Natural killer cell (primary cell): ENCODE measurements around the gene SLC43A1. TPM values are rescaled to one million over a fixed set of nuclear protein-coding genes. Genes with fewer than 3 reads are reported as not detected.

ENCODE experiments used
- ATAC-seq, 3 donors: fragments of 150-1000 bp in 2 of 3; fragments of 200-7000 bp in 1 of 3; cut with Tn5 transposase; 1 replicate in 1 of 3; 2 replicates in 2 of 3; pipeline ENCODE4 v1.10.0; 2021; ENCODE audit warnings: mild to moderate bottlenecking in 2 of 3, moderate library complexity in 2 of 3
- DNase-seq, 2 donors: peaks; one replicate each; pipeline versions ENCODE4 v3.0.0 to v3.0.0-alpha.2; 2013 to 2021; ENCODE audit warnings: mixed read lengths in 1 of 2
- H3K27ac ChIP-seq: one replicate; pipeline ENCODE4 v1.5.1; 2013; ENCODE audit warnings: mild to moderate bottlenecking, low read length
- H3K27me3 ChIP-seq: one replicate; pipeline ENCODE4 v1.6.1; 2013; ENCODE audit warnings: low read length; ENCODE audit not compliant: control insufficient read depth, insufficient read depth
- H3K36me3 ChIP-seq: one replicate; pipeline ENCODE4 v1.6.1; 2013; ENCODE audit warnings: low read length; ENCODE audit not compliant: control insufficient read depth, insufficient read depth
- H3K4me1 ChIP-seq: one replicate; pipeline ENCODE4 v1.6.1; 2013; ENCODE audit warnings: low read length; ENCODE audit not compliant: control insufficient read depth, insufficient read depth
- H3K4me3 ChIP-seq: one replicate; pipeline ENCODE4 v1.5.1; 2013; ENCODE audit warnings: low read length
- H3K9me3 ChIP-seq: one replicate; pipeline ENCODE4 v1.6.1; 2013; ENCODE audit warnings: low read length; ENCODE audit not compliant: control insufficient read depth, insufficient read depth
- H3K27ac Mint-ChIP-seq, 2 donors: one replicate each; pipeline ENCODE4 v1.8.0; 2022; ENCODE audit warnings: mild to moderate bottlenecking in 2 of 2, mixed read lengths in 2 of 2, moderate library complexity in 1 of 2
- H3K27me3 Mint-ChIP-seq, 2 donors: one replicate each; pipeline ENCODE4 v1.8.0; 2022; ENCODE audit warnings: low read depth in 2 of 2, mixed read lengths in 2 of 2
- H3K36me3 Mint-ChIP-seq: one replicate; pipeline ENCODE4 v1.8.0; 2022; ENCODE audit warnings: mixed read lengths
- H3K4me1 Mint-ChIP-seq, 2 donors: one replicate each; pipeline ENCODE4 v1.8.0; 2022; ENCODE audit warnings: mixed read lengths in 2 of 2
- H3K4me3 Mint-ChIP-seq: one replicate; pipeline ENCODE4 v1.8.0; 2022; ENCODE audit warnings: mild to moderate bottlenecking, moderate library complexity, mixed read lengths
- H3K9me3 Mint-ChIP-seq, 2 donors: one replicate each; pipeline ENCODE4 v1.8.0; 2022; ENCODE audit warnings: mixed read lengths in 2 of 2
- WGBS: methylation state at CpG from one replicate; pipeline ENCODE4 v1.1.7; 2013; ENCODE audit warnings: missing lambda C conversion rate; ENCODE audit not compliant: insufficient coverage; 5-methylcytosine and 5-hydroxymethylcytosine counted together
- intact Hi-C: fragments of 100-400 bp; cut with micrococcal nuclease; formaldehyde crosslinking; loops from one replicate; pipeline ENCODE4 v1.14.2; 2022
- total RNA-seq, 4 donors: library from RNA; stranded (reverse); fragments of 120-200 nt in 1 of 4; gene quantifications; one replicate each; pipeline versions ENCODE4 v1.2.3 to v1.2.4, GENCODE V29; 2013 to 2022
- TF ChIP-seq, protein P1 (sequence below): fragments of 200-600 bp; IDR thresholded peaks from one replicate; pipeline ENCODE4 v1.8.0; 2022; ENCODE audit warnings: antibody characterized with exemption

The SLC43A1 gene
- total RNA-seq, 3 donors from 2014 or later (not counting 1 experiment from before 2014, with no cell fraction given) = 11.3 to 20.6 (median 13.9) TPM

DNA sequence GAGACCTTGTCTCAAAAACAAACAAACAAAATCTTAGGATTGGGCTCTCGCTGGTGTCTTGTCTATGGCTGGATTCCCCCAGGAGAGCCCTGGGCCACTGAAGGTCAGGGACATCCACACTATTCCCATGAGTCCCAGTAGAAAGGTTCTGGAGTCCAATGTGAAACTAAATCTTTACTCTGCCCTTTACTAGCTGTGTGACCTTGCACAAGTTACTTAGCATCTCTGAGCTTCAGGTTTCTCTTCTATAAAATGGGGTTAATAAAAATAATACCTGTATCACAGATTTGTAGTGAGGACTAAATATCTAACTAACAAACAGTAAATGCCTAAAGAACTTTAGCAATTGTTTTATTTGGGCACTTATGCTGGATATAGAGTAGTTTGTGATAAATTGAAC lies 9.0 kb downstream of the SLC43A1 start:
- no peaks in the 10 kb centered on the region for H3K36me3 ChIP-seq
- H3K4me3 Mint-ChIP-seq = no peak overlapping the region
- no peaks in the 10 kb centered on the region for H3K36me3 Mint-ChIP-seq
- H3K27me3 ChIP-seq = no peaks in the 10 kb centered on the region
- intact Hi-C loops = no loop called here
- H3K27ac Mint-ChIP-seq = no peak overlapping the region
- ATAC-seq = no peak
- no peak overlapping the region for H3K27ac ChIP-seq
- no peaks in the 10 kb centered on the region for H3K9me3 ChIP-seq
- no peak for DNase-seq
- H3K27me3 Mint-ChIP-seq = no peaks in the 10 kb centered on the region
- H3K4me1 Mint-ChIP-seq = peaks cover 2 to 6% of the 10 kb centered on the region in 2 donors
- H3K4me1 ChIP-seq = no peaks in the 10 kb centered on the region
- H3K4me3 ChIP-seq = no peak overlapping the region
- TF ChIP-seq, protein P1, sequence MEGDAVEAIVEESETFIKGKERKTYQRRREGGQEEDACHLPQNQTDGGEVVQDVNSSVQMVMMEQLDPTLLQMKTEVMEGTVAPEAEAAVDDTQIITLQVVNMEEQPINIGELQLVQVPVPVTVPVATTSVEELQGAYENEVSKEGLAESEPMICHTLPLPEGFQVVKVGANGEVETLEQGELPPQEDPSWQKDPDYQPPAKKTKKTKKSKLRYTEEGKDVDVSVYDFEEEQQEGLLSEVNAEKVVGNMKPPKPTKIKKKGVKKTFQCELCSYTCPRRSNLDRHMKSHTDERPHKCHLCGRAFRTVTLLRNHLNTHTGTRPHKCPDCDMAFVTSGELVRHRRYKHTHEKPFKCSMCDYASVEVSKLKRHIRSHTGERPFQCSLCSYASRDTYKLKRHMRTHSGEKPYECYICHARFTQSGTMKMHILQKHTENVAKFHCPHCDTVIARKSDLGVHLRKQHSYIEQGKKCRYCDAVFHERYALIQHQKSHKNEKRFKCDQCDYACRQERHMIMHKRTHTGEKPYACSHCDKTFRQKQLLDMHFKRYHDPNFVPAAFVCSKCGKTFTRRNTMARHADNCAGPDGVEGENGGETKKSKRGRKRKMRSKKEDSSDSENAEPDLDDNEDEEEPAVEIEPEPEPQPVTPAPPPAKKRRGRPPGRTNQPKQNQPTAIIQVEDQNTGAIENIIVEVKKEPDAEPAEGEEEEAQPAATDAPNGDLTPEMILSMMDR = no peak
- 100% methylated on average over 1 of the region's 1 CpG for WGBS
- no peaks in the 10 kb centered on the region for H3K9me3 Mint-ChIP-seq

DNA sequence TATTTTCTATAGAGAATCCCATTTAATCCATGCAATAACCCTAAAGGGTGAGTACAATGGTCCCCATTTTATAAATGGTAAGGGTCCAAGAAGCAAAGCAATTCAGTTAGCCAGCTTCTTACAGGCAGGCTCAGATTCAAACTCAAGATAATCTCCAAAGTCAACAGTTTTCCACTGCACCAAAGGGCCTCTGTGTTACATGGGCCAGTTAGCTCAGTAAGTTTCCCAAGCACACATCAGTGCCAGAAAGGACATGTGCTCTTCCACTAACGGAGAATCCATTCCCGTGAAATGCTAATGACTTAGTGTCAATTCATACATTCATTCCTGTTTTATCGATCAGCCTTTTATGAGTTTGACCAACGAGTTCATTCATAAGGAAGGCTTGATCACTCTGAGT lies 11.0 kb downstream of the SLC43A1 start:
- Histone ChIP-seq H3K36me3 (peaks cover 3% of the 10 kb centered on the region), H3K27ac (no peak overlapping the region), H3K4me1 (no peaks in the 10 kb centered on the region), H3K4me3 (no peak overlapping the region), H3K9me3 (no peaks in the 10 kb centered on the region), H3K27me3 (no peaks in the 10 kb centered on the region)
- Mint-ChIP-seq H3K4me3 (no peak overlapping the region), H3K36me3 (no peaks in the 10 kb centered on the region), H3K9me3 (no peaks in the 10 kb centered on the region), H3K4me1 (peaks cover 0 to 12% of the 10 kb centered on the region in 2 donors), H3K27me3 (no peaks in the 10 kb centered on the region), H3K27ac (no peak overlapping the region)
- intact Hi-C loops = no loop called here
- WGBS = 89% methylated on average over 4 of the region's 4 CpGs
- TF ChIP-seq, protein P1 = no peak
- no peak for DNase-seq
- no peak for ATAC-seq

DNA sequence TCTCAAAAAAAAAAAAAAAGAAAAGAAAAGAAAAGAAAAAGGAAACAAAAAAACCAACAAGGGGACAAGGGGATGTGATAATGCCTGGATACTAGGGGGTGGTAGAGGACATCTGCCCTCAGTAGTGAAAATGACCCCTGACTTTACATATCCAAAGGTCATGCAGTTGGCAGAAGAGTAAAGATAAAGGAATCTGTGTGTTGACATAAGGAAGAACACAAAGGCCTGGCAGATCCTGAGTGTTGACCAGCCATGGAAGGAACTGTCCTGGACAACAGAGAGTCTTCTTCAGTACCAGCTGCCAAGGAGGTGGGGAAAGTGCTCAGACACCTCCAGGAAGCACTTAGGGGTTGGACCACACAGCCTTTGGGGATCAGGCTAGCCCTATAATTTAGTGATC lies 12.6 kb downstream of the SLC43A1 start:
- H3K4me3 ChIP-seq = no peak overlapping the region

DNA sequence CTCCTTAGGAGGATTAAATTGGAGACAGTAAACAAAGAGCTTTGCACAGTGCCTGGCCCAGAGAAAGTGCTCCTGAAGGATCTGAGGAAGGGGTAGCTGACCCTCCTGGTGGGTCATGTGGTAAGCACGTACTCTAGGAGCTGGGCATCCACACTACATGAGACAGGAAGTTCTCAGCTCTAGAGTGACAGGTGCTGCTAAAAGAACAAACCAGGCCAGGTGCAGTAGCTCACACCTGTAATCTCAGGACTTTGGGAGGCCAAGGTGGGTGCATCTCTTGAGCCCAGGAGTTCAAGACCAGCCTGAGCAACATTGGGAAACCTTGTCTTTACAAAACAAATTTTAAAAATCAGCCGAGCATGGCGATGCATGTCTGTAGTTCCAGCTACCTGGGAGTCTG lies 13.1 kb downstream of the SLC43A1 start:
- Histone ChIP-seq H3K4me3 (no peak overlapping the region), H3K27me3 (no peaks in the 10 kb centered on the region), H3K27ac (no peak overlapping the region), H3K4me1 (no peaks in the 10 kb centered on the region), H3K9me3 (no peaks in the 10 kb centered on the region), H3K36me3 (peaks cover 3% of the 10 kb centered on the region)
- Mint-ChIP-seq H3K9me3 (no peaks in the 10 kb centered on the region), H3K4me1 (peaks cover 0 to 7% of the 10 kb centered on the region in 2 donors), H3K36me3 (no peaks in the 10 kb centered on the region), H3K27ac (no peak overlapping the region), H3K27me3 (no peaks in the 10 kb centered on the region), H3K4me3 (no peak overlapping the region)
- ATAC-seq (no peak), DNase-seq (no peak)
- intact Hi-C loops = no loop called here
- TF ChIP-seq, protein P1 = no peak
- WGBS = 90% methylated on average over 3 of the region's 3 CpGs

More for the DNA sequence above, 12.6 kb downstream of the SLC43A1 start:
- Mint-ChIP-seq H3K27me3 (no peaks in the 10 kb centered on the region), H3K27ac (no peak overlapping the region), H3K36me3 (no peaks in the 10 kb centered on the region), H3K9me3 (no peaks in the 10 kb centered on the region), H3K4me3 (no peak overlapping the region), H3K4me1 (peaks cover 0 to 7% of the 10 kb centered on the region in 2 donors)
- Histone ChIP-seq H3K36me3 (peaks cover 3% of the 10 kb centered on the region), H3K27me3 (no peaks in the 10 kb centered on the region), H3K9me3 (no peaks in the 10 kb centered on the region), H3K27ac (no peak overlapping the region), H3K4me1 (no peaks in the 10 kb centered on the region)
- intact Hi-C loops = no loop called here
- DNase-seq (no peak), ATAC-seq (no peak)
- TF ChIP-seq, protein P1 = no peak
